Mesendoderm (in vitro differentiated cells): ENCODE data around the gene PPDPF.
"Not testable (repeated sequence)": the region's sequence is repeated elsewhere in the genome, so short reads cannot be mapped to it uniquely, and the experiment has no call there.

Source experiments
- DNase-seq: peaks from one replicate; pipeline ENCODE4 v3.0.0; 2013
- H2AK5ac ChIP-seq: 2 replicates; pipeline ENCODE4 v1.6.1; 2013; ENCODE audit warnings: low read length, inconsistent platforms
- H2BK120ac ChIP-seq: 2 replicates; pipeline ENCODE4 v1.6.1; 2013; ENCODE audit warnings: low read depth, mild to moderate bottlenecking, low read length, moderate library complexity, mixed read lengths
- H2BK15ac ChIP-seq: replicated peaks from 2 replicates; pipeline ENCODE4 v1.6.1; 2013; ENCODE audit warnings: low read depth, mild to moderate bottlenecking, moderate library complexity
- H2BK5ac ChIP-seq: 2 replicates; pipeline ENCODE4 v1.6.1; 2013; ENCODE audit warnings: low read length, inconsistent platforms
- H3K18ac ChIP-seq: 2 replicates; pipeline ENCODE4 v1.6.1; 2013; ENCODE audit warnings: mild to moderate bottlenecking, low read length, mixed read lengths
- H3K23ac ChIP-seq: one replicate; pipeline ENCODE4 v1.6.1; 2013; ENCODE audit warnings: low read length
- H3K27ac ChIP-seq: 2 replicates; pipeline ENCODE4 v1.5.1; 2013; ENCODE audit warnings: low read depth, mild to moderate bottlenecking, inconsistent platforms, low read length, moderate library complexity
- H3K27me3 ChIP-seq: 2 replicates; pipeline ENCODE4 v1.6.1; 2013; ENCODE audit warnings: low read length, control low read depth, mild to moderate bottlenecking, inconsistent platforms; ENCODE audit not compliant: insufficient read depth, poor library complexity
- H3K36me3 ChIP-seq: 2 replicates; pipeline ENCODE4 v1.6.1; 2013; ENCODE audit warnings: low read length, inconsistent platforms; ENCODE audit not compliant: control insufficient read depth, insufficient read depth
- H3K4ac ChIP-seq: one replicate; pipeline ENCODE4 v1.6.1; 2013; ENCODE audit warnings: low read depth, mild to moderate bottlenecking, low read length, moderate library complexity
- H3K4me1 ChIP-seq: 2 replicates; pipeline ENCODE4 v1.6.1; 2013; ENCODE audit warnings: low read depth, low read length, inconsistent platforms; ENCODE audit not compliant: control insufficient read depth
- H3K4me2 ChIP-seq: 2 replicates; pipeline ENCODE4 v1.6.1; 2013; ENCODE audit warnings: low read length
- H3K4me3 ChIP-seq: 2 replicates; pipeline ENCODE4 v1.5.1; 2013; ENCODE audit warnings: mild to moderate bottlenecking, low read length
- H3K56ac ChIP-seq: one replicate; pipeline ENCODE4 v1.6.1; 2013; ENCODE audit warnings: low read length
- H3K79me1 ChIP-seq: 2 replicates; pipeline ENCODE4 v1.6.1; 2013; ENCODE audit warnings: low read length, inconsistent platforms
- H3K79me2 ChIP-seq: 2 replicates; pipeline ENCODE4 v1.6.1; 2013; ENCODE audit warnings: mild to moderate bottlenecking, low read length; ENCODE audit not compliant: control insufficient read depth, insufficient read depth
- H3K9ac ChIP-seq: 2 replicates; pipeline ENCODE4 v1.6.1; 2013; ENCODE audit warnings: low read length, inconsistent platforms
- H4K5ac ChIP-seq: one replicate; pipeline ENCODE4 v1.6.1; 2013; ENCODE audit warnings: low read length
- H4K8ac ChIP-seq: one replicate; pipeline ENCODE4 v1.6.1; 2013; ENCODE audit warnings: low read depth, mild to moderate bottlenecking, control low read depth, low read length, moderate library complexity
- WGBS: extraction: QIAGEN DNeasy Blood & Tissue Kit; methylation state at CpG from one replicate; pipeline ENCODE4 v1.1.7; 2013; ENCODE audit warnings: low lambda C conversion rate, missing lambda C conversion rate; ENCODE audit not compliant: insufficient coverage; ENCODE audit errors: extremely low coverage; 5-methylcytosine and 5-hydroxymethylcytosine counted together

Gene PPDPF

DNA sequence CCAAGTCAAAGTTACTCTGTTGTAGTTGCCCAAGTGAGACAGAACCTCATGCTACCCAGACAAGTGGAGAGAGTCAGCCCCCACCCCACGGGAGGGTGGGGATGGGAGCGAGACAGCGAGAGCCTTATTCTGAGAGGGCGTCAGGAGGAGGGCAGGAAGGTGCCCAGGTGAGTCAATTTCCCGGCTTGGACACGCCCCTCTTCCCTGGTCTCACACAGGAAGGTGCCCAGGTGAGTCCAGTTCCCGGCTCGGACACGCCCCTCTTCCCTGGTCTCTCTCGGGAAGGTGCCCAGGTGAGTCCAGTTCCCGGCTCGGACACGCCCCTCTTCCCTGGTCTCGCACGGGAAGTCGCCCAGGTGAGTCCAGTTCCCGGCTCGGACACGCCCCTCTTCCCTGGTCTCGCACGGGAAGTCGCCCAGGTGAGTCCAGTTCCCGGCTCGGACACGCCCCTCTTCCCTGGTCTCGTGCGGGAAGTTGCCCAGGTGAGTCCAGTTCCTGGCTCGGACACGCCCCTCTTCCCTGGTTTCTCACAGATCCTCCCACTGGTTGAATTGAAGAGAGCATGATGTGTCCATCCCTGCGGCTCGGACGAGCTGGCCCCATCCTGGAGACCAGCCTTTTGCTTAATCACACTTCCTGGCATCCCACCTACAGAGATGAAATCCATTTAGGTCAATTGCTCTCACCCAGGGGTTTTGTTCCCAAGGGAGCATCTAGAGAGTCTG is 40.7 kb upstream of the PPDPF start:
- H3K27ac ChIP-seq, H3K9ac ChIP-seq, H3K4ac ChIP-seq, H3K18ac ChIP-seq, H4K8ac ChIP-seq, H3K23ac ChIP-seq, H2BK15ac ChIP-seq, H3K56ac ChIP-seq, H2BK5ac ChIP-seq, H3K4me1 ChIP-seq, H3K36me3 ChIP-seq, H4K5ac ChIP-seq, DNase-seq, H2BK120ac ChIP-seq, H2AK5ac ChIP-seq, H3K4me3 ChIP-seq, H3K79me1 ChIP-seq, H3K79me2 ChIP-seq, H3K4me2 ChIP-seq, H3K27me3 ChIP-seq: not testable (repeated sequence)
- no CpG with 5 or more reads among the region's 32 CpGs for WGBS

DNA sequence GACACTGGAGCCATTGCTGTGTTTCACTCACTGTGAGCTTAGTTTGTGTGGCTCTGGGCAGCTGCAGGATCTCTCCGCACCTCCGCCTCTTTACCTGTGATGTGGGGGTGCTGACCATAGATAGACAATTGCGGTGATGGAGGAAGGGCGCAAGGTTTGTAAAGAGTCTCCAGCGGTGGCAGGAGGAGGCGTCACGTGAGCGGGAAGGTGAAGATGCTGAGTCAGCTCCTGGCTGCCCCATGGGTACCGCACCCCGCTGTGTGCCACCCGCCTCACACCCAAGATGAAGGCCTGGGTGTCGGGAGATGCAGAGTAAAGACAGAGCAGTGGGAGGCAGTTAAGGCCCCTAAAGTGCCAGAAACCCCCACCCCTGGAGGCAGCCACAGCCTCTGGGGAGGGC is 39.1 kb upstream of the PPDPF start:
- DNase-seq = no peak
- Histone ChIP-seq H3K23ac (no peak overlapping the region), H3K36me3 (no peaks in the 10 kb centered on the region), H4K8ac (no peak overlapping the region), H2BK5ac (no peak overlapping the region), H3K4ac (no peak overlapping the region), H2BK15ac (no peak overlapping the region), H3K9ac (no peak overlapping the region), H3K4me2 (no peak overlapping the region), H3K56ac (no peak overlapping the region), H4K5ac (no peak overlapping the region), H2AK5ac (no peak overlapping the region), H2BK120ac (no peak overlapping the region), H3K27me3 (no peaks in the 10 kb centered on the region), H3K4me3 (no peak overlapping the region), H3K4me1 (no peaks in the 10 kb centered on the region), H3K18ac (no peak overlapping the region), H3K79me2 (no peaks in the 10 kb centered on the region), H3K27ac (no peak overlapping the region), H3K79me1 (no peaks in the 10 kb centered on the region)
- WGBS = no CpG with 5 or more reads among the region's 12 CpGs

DNA sequence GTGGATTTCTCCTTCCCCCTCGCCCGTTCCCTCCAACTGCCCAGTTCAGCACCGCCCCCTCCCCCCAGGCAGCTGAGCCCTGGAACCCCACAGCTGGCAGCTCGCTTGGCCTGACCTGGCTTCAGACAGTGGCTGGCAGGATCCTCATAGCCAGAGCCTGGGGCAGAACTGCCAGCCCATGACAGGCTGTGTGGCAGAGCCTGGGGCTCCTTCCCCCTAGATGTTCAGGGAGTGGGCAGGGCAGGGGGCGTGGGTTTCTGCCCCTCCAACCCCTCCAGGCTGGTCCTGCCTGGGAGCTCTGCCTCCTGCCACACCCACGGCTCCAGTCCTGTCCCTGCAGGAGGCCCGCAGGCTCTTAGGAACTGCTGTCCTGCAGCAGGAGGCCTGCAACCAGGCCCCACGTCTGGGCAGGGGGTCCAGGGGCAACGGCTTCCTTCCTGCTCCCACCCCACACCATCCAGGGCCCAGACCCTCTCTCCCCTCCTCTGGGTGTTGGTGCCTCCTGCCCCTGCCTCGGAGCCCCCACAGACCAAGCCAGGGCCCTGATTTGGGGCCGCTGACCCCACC is 38.5 kb upstream of the PPDPF start:
- Histone ChIP-seq H3K4me1 (no peaks in the 10 kb centered on the region), H3K23ac (no peak overlapping the region), H3K18ac (no peak overlapping the region), H4K5ac (no peak overlapping the region), H3K36me3 (no peaks in the 10 kb centered on the region), H3K27ac (no peak overlapping the region), H3K4me2 (no peak overlapping the region), H3K4me3 (no peak overlapping the region), H2BK5ac (no peak overlapping the region), H3K27me3 (no peaks in the 10 kb centered on the region), H3K79me1 (no peaks in the 10 kb centered on the region), H2AK5ac (no peak overlapping the region), H3K9ac (no peak overlapping the region), H2BK120ac (no peak overlapping the region), H2BK15ac (no peak overlapping the region), H3K56ac (no peak overlapping the region), H3K79me2 (no peaks in the 10 kb centered on the region), H4K8ac (no peak overlapping the region), H3K4ac (no peak overlapping the region)
- no peak for DNase-seq
- WGBS = no CpG with 5 or more reads among the region's 11 CpGs

DNA sequence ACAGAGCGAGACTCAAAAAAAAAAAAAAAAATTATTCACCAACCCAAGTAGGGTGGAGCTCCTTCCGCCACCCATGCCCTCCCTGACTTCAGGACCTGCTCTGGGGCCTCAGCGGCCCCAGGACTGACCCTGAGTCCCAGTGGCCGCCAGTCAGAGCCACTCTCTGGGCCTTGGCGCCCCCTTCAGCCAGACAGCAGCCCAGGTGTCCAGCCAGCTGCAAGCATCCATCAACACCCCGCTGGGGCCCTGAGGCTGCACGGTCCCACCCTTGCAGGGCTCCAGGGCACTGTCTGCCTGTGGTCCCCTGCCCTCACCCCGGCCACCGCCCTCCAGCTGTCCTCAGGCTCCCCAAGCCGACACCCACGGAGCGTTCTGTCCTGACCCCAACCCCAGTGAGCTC is 36.7 kb upstream of the PPDPF start:
- no peaks in the 10 kb centered on the region for H3K79me1 ChIP-seq
- no peak overlapping the region for H3K4ac ChIP-seq
- H4K8ac ChIP-seq = no peak overlapping the region
- no peak overlapping the region for H3K27ac ChIP-seq
- H3K18ac ChIP-seq = no peak overlapping the region
- H3K4me2 ChIP-seq = no peak overlapping the region
- WGBS = no CpG with 5 or more reads among the region's 12 CpGs
- no peak overlapping the region for H2BK5ac ChIP-seq
- no peaks in the 10 kb centered on the region for H3K4me1 ChIP-seq
- no peak overlapping the region for H3K56ac ChIP-seq
- H3K9ac ChIP-seq = no peak overlapping the region
- no peak overlapping the region for H3K4me3 ChIP-seq
- no peak overlapping the region for H4K5ac ChIP-seq
- H3K27me3 ChIP-seq = peaks cover 4% of the 10 kb centered on the region
- no peaks in the 10 kb centered on the region for H3K79me2 ChIP-seq
- no peak overlapping the region for H2BK15ac ChIP-seq
- H3K36me3 ChIP-seq = no peaks in the 10 kb centered on the region
- no peak overlapping the region for H3K23ac ChIP-seq
- no peak for DNase-seq
- no peak overlapping the region for H2AK5ac ChIP-seq
- no peak overlapping the region for H2BK120ac ChIP-seq

DNA sequence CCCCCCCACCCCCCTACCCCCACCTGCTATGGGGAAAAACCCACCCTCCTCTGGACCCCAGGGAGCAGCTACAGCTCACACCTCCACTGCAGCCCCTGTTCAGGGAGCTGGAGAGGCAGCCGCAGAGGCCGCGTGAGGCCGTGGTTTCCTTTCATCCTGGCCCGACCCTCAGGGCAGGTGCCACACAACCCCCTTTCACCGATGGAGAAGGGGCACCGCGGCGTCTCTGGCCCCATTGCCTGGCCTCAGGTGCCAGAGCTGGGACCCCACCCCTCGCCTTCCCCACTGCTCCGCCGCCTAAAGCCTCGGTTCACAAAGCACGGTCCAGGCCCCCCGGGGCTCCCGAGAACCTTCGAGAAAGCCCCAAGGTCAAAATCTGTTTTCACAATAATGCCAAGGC is 36.3 kb upstream of the PPDPF start:
- peaks cover 8% of the 10 kb centered on the region for H3K27me3 ChIP-seq
- no peaks in the 10 kb centered on the region for H3K4me1 ChIP-seq

More for the DNA sequence above, 36.3 kb upstream of the PPDPF start:
- Histone ChIP-seq H3K56ac (no peak overlapping the region), H3K27ac (no peak overlapping the region), H2BK15ac (no peak overlapping the region), H2BK120ac (no peak overlapping the region), H4K5ac (no peak overlapping the region), H3K18ac (no peak overlapping the region), H3K79me2 (no peaks in the 10 kb centered on the region), H3K9ac (no peak overlapping the region), H2BK5ac (no peak overlapping the region), H3K23ac (no peak overlapping the region), H2AK5ac (no peak overlapping the region), H4K8ac (no peak overlapping the region), H3K36me3 (no peaks in the 10 kb centered on the region), H3K4me2 (no peak overlapping the region), H3K79me1 (no peaks in the 10 kb centered on the region), H3K4me3 (no peak overlapping the region), H3K4ac (no peak overlapping the region)
- DNase-seq = no peak
- no CpG with 5 or more reads among the region's 17 CpGs for WGBS
